ENCODE data around the gene NF2.

NF2 gene

DNA sequence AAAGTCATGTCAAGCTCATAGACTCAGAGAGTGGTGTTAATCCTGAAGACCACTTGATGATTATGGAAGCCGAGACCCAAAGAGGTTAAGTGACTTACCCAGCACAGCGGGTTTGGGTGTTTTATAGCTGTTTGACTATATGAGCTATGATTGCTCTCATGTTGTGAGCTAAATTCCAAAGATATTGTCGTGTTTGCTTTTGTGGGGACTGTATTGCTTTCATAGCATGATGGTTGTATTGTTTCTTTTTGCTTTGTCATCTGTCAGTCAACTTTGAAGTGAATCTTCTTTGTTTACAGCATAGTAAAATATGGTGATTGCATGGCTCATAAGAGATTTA lies 23.7 kb downstream of the NF2 start:
- H3K4me1 Mint-ChIP-seq: peaks cover 38% of the 10 kb centered on the region
- ATAC-seq (replicated peaks; ENCODE audit: extremely low read depth, poor library complexity, severe bottlenecking): no peak
- H3K27ac Mint-ChIP-seq (ENCODE audit: low read depth): no peak overlapping the region
- DNase-seq (ENCODE audit: low spot score in 2 of 2): no peak
- no peaks in the 10 kb centered on the region for H3K36me3 Mint-ChIP-seq (ENCODE audit: insufficient read depth)
- no peaks in the 10 kb centered on the region for H3K27me3 Mint-ChIP-seq
- no peaks in the 10 kb centered on the region for H3K9me3 Mint-ChIP-seq
- no peak overlapping the region for H3K4me3 Mint-ChIP-seq

DNA sequence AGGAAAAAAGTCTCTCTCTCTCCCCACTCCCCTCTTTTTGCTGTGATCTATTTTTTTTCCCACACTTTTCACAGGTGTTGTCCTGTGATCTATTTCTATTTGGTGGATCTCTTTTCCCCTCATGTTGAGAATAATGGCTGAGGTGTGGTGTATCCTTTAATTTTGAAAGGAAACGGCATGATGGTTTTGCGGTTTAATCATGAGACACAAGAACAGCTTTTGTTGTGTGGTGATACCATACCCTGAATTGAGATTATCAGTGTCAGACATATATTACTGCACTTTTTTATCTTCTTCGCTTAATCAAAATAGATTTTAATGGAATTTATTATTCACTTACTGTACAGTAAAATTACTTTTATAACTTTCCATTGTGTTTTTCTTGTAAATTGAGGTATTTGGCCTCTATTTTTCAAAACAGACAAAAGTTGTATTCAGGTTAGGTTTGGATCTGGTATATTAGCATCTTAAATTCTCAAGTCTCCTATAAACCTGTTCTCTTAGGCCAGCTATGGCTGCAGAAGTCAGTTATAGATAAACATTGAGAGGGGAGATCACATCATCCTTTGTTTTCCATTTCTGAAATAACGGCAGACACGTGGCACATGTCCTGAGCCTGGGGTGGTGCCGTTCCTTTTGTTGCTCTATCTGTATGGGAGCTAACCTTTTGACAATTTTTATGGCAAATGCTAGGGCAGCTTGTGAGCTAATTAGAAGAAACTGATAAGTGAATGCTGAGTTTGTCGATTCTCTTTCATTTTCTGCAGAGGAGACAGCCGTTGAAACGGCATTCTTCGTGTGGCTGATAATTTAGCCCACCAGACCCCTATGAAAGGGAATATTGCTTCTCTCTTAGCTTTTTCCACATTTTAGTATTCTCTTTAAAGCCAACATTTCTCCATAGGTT lies 25.8 kb downstream of the NF2 start:
- no peak overlapping the region for H3K4me3 Mint-ChIP-seq
- no peaks in the 10 kb centered on the region for H3K36me3 Mint-ChIP-seq (ENCODE audit: insufficient read depth)
- no peak for DNase-seq (ENCODE audit: low spot score in 2 of 2)
- H3K27me3 Mint-ChIP-seq: no peaks in the 10 kb centered on the region
- no peak for ATAC-seq (replicated peaks; ENCODE audit: extremely low read depth, poor library complexity, severe bottlenecking)
- H3K9me3 Mint-ChIP-seq: no peaks in the 10 kb centered on the region
- H3K27ac Mint-ChIP-seq (ENCODE audit: low read depth): no peak overlapping the region
- H3K4me1 Mint-ChIP-seq: peaks cover 43% of the 10 kb centered on the region

DNA sequence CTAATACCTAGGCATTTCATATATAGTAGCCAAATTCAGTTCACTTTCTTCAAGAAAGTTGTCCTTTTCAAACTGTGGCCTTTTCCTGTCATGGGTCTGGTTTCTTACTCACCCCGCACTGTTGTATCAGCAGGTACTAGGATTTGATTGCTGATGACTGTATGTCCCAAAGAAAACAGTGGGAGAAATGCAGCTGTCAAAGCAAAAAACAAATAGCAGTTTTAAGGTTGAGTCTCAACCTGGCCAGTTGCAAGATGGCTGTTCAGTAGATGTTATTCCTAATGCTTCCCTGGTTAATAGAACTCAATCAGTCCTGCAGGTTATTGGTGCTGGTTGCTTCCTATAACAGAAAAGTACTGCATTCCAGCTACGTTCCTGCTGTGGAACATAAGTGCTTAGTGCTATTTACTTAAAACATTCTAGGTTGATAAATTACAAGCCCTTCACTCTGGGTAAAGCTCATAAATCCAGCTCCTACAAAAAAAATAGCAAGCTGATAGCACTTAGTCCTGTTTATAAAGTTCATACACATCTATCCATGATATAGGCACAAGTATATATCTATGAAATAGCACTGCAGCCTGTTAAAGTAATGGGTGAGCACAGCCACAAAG lies 26.6 kb downstream of the NF2 start:
- Mint-ChIP-seq H3K9me3 (no peaks in the 10 kb centered on the region), H3K36me3 (ENCODE audit: insufficient read depth) (no peaks in the 10 kb centered on the region), H3K27me3 (no peaks in the 10 kb centered on the region), H3K4me3 (no peak overlapping the region), H3K27ac (ENCODE audit: low read depth) (no peak overlapping the region), H3K4me1 (peaks cover 35% of the 10 kb centered on the region)
- DNase-seq (ENCODE audit: low spot score in 2 of 2) (no peak), ATAC-seq (replicated peaks; ENCODE audit: extremely low read depth, poor library complexity, severe bottlenecking) (no peak)

DNA sequence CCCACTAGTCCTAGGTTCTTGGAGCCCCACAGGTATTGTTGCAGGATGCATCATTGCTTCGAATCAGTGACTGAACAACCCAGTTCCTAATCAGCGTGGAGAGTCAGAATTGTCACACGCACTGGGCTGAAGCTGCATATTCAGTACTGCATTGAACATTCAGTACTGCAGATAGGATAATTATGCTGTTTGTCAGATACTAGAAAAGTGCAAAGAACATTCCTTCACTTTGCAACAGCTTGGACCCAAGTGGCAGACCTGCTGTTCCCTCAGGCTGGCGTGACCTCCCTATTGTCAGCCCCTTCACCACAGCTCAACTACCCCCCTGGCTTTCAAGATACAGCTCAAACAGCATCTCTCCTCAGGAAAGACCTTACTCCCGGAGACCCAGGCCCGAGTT lies 27.6 kb downstream of the NF2 start:
- Mint-ChIP-seq H3K4me3 (no peak overlapping the region), H3K36me3 (ENCODE audit: insufficient read depth) (no peaks in the 10 kb centered on the region), H3K27ac (ENCODE audit: low read depth) (no peak overlapping the region), H3K27me3 (no peaks in the 10 kb centered on the region), H3K9me3 (no peaks in the 10 kb centered on the region), H3K4me1 (peaks cover 34% of the 10 kb centered on the region)
- DNase-seq (ENCODE audit: low spot score in 2 of 2) (no peak), ATAC-seq (replicated peaks; ENCODE audit: extremely low read depth, poor library complexity, severe bottlenecking) (no peak)

- Mint-ChIP-seq H3K27me3 (no peaks in the 10 kb centered on the region), H3K4me1 (peaks cover 33% of the 10 kb centered on the region), H3K27ac (ENCODE audit: low read depth) (no peak overlapping the region), H3K9me3 (no peaks in the 10 kb centered on the region), H3K4me3 (no peak overlapping the region), H3K36me3 (ENCODE audit: insufficient read depth) (no peaks in the 10 kb centered on the region)
- DNase-seq (ENCODE audit: low spot score in 2 of 2) (no peak), ATAC-seq (replicated peaks; ENCODE audit: extremely low read depth, poor library complexity, severe bottlenecking) (no peak)
These were observed 28.3 kb downstream of the NF2 start for GRCh38 chr22:29631725-29632124.

- DNase-seq (ENCODE audit: low spot score in 2 of 2) (no peak), ATAC-seq (replicated peaks; ENCODE audit: extremely low read depth, poor library complexity, severe bottlenecking) (no peak)
- peaks cover 29% of the 10 kb centered on the region for H3K4me1 Mint-ChIP-seq
- no peaks in the 10 kb centered on the region for H3K27me3 Mint-ChIP-seq
- no peak overlapping the region for H3K4me3 Mint-ChIP-seq
- H3K9me3 Mint-ChIP-seq: no peaks in the 10 kb centered on the region
- H3K36me3 Mint-ChIP-seq (ENCODE audit: insufficient read depth): no peaks in the 10 kb centered on the region
- H3K27ac Mint-ChIP-seq (ENCODE audit: low read depth): no peak overlapping the region
These were observed 29.2 kb downstream of the NF2 start for GRCh38 chr22:29632672-29633071.

DNA sequence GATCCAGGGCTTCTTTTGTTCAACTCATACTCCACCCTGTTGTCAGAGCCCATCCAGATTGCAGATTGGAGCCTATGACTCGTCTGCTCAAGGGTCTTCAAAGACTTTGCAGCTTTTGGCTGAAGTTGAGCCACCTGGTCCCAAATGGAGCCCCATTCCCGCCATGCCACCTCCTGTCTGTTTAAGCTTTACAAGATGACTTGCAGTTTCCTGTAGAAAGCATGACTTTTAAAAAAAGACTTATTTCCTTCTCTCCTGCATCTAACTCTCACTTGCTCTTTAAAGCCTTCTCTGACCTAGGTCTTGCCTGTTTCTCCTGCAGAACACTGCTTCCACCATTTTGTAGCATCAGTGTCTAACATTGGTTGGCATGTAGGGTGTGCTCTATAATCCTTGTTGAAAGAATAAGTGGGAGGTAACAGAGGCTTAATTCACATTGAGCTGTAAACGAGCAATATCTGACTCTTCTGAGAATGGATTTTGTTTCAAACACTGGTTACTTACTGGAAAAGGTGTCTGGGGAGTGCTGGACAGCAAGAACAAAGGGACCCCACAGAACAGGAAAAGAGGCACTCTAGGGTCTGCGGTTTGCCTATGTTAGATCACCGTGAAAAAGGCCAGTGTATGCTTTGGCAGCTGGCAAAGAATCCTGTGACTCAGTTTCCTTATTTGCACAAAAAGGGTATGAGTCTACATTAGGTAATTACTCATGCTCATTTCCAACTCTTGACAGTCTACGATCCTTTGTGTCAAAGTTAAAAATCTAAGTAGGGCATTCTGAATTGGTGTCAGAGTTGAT lies 30.3 kb downstream of the NF2 start:
- H3K27ac Mint-ChIP-seq (ENCODE audit: low read depth): no peak overlapping the region
- peaks cover 24% of the 10 kb centered on the region for H3K4me1 Mint-ChIP-seq
- H3K36me3 Mint-ChIP-seq (ENCODE audit: insufficient read depth): peaks cover 3% of the 10 kb centered on the region
- ATAC-seq (replicated peaks; ENCODE audit: extremely low read depth, poor library complexity, severe bottlenecking): no peak
- H3K27me3 Mint-ChIP-seq: no peaks in the 10 kb centered on the region
- no peaks in the 10 kb centered on the region for H3K9me3 Mint-ChIP-seq
- DNase-seq (ENCODE audit: low spot score in 2 of 2): no peak
- H3K4me3 Mint-ChIP-seq: no peak overlapping the region

DNA sequence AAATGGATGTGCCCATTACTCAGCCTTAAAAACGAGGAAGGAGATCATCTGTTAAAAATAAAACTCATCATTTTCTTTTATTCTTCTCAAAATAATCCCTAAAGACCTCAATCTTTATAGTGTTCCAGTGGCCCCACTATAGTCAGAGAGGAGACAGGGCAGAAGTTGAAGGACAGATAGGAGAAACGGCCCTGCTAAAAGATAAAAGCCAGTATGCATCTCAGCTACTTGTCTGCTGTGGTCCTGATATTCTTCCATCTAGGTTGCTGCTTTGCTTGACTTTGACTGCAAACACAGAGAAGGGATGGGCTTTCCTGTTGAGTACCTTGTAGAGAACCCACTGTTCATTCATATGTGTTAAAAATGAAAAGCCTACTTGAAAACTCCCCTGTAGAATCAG lies 31.4 kb downstream of the NF2 start:
- ATAC-seq (replicated peaks; ENCODE audit: extremely low read depth, poor library complexity, severe bottlenecking): no peak
- Mint-ChIP-seq H3K27me3 (no peaks in the 10 kb centered on the region), H3K27ac (ENCODE audit: low read depth) (no peak overlapping the region), H3K4me1 (peaks cover 32% of the 10 kb centered on the region), H3K36me3 (ENCODE audit: insufficient read depth) (peaks cover 6% of the 10 kb centered on the region), H3K4me3 (no peak overlapping the region), H3K9me3 (no peaks in the 10 kb centered on the region)
- DNase-seq (ENCODE audit: low spot score in 2 of 2): no peak

- Mint-ChIP-seq H3K9me3 (no peaks in the 10 kb centered on the region), H3K27me3 (no peaks in the 10 kb centered on the region), H3K27ac (ENCODE audit: low read depth) (no peak overlapping the region), H3K36me3 (ENCODE audit: insufficient read depth) (peaks cover 6% of the 10 kb centered on the region), H3K4me3 (no peak overlapping the region), H3K4me1 (peaks cover 32% of the 10 kb centered on the region)
- DNase-seq (ENCODE audit: low spot score in 2 of 2) (no peak), ATAC-seq (replicated peaks; ENCODE audit: extremely low read depth, poor library complexity, severe bottlenecking) (no peak)
These were observed 32.4 kb downstream of the NF2 start for GRCh38 chr22:29635734-29636357.

GRCh38 chr22:29636751-29637150 lies 33.3 kb downstream of the NF2 start:
- Mint-ChIP-seq H3K9me3 (no peaks in the 10 kb centered on the region), H3K4me1 (peaks cover 39% of the 10 kb centered on the region), H3K27ac (ENCODE audit: low read depth) (no peak overlapping the region), H3K36me3 (ENCODE audit: insufficient read depth) (peaks cover 6% of the 10 kb centered on the region), H3K4me3 (no peak overlapping the region), H3K27me3 (no peaks in the 10 kb centered on the region)
- DNase-seq (ENCODE audit: low spot score in 2 of 2) (no peak), ATAC-seq (replicated peaks; ENCODE audit: extremely low read depth, poor library complexity, severe bottlenecking) (no peak)

- Mint-ChIP-seq H3K4me3 (no peak overlapping the region), H3K4me1 (peaks cover 43% of the 10 kb centered on the region), H3K27me3 (no peaks in the 10 kb centered on the region), H3K36me3 (ENCODE audit: insufficient read depth) (peaks cover 6% of the 10 kb centered on the region), H3K9me3 (no peaks in the 10 kb centered on the region), H3K27ac (ENCODE audit: low read depth) (no peak overlapping the region)
- DNase-seq (ENCODE audit: low spot score in 2 of 2): no peak
- ATAC-seq (replicated peaks; ENCODE audit: extremely low read depth, poor library complexity, severe bottlenecking): no peak
These were observed 33.7 kb downstream of the NF2 start for GRCh38 chr22:29637181-29637580.

GRCh38 chr22:29638678-29639077 lies 35.2 kb downstream of the NF2 start:
- no peak overlapping the region for H3K4me3 Mint-ChIP-seq
- no peaks in the 10 kb centered on the region for H3K9me3 Mint-ChIP-seq
- peaks cover 8% of the 10 kb centered on the region for H3K36me3 Mint-ChIP-seq (ENCODE audit: insufficient read depth)
- ATAC-seq (replicated peaks; ENCODE audit: extremely low read depth, poor library complexity, severe bottlenecking) (no peak), DNase-seq (ENCODE audit: low spot score in 2 of 2) (no peak)
- peaks cover 36% of the 10 kb centered on the region for H3K4me1 Mint-ChIP-seq
- H3K27ac Mint-ChIP-seq (ENCODE audit: low read depth): no peak overlapping the region
- H3K27me3 Mint-ChIP-seq: no peaks in the 10 kb centered on the region
